Neural crest cell (in vitro differentiated cells): Measurements from ENCODE around the gene DPEP2. TPM values are rescaled to one million over a fixed set of nuclear protein-coding genes. Genes with fewer than 3 reads are reported as not detected.

Experiments
- DNase-seq: peaks from one replicate; pipeline ENCODE4 v3.0.0; 2021; ENCODE audit warnings: low read depth, mixed read lengths, low spot score
- H3K27ac Mint-ChIP-seq: one replicate; pipeline ENCODE4 v1.8.0; 2021; ENCODE audit warnings: mild to moderate bottlenecking, mixed read lengths; ENCODE audit not compliant: unreplicated experiment
- H3K27me3 Mint-ChIP-seq: 2 replicates; pipeline ENCODE4 v1.8.0; 2021; ENCODE audit warnings: low read depth, mild to moderate bottlenecking, mixed read lengths
- H3K36me3 Mint-ChIP-seq: 2 replicates; pipeline ENCODE4 v1.8.0; 2021; ENCODE audit warnings: low read depth, mild to moderate bottlenecking, mixed read lengths
- H3K4me1 Mint-ChIP-seq: 2 replicates; pipeline ENCODE4 v1.8.0; 2021; ENCODE audit warnings: mixed read lengths
- H3K4me3 Mint-ChIP-seq: one replicate; pipeline ENCODE4 v1.8.0; 2021; ENCODE audit warnings: mild to moderate bottlenecking, mixed read lengths
- H3K9me3 Mint-ChIP-seq: 2 replicates; pipeline ENCODE4 v1.8.0; 2021; ENCODE audit warnings: mixed read lengths
- total RNA-seq: library from RNA; stranded (reverse); gene quantifications from 2 replicates; pipeline ENCODE4 v1.2.1, GENCODE V29; 2021
- TF ChIP-seq, protein P1 (sequence below): fragments of 200-600 bp; sonication (generic); conservative IDR thresholded peaks from 2 replicates; pipeline ENCODE4 v1.5.0; 2021; ENCODE audit warnings: antibody characterized with exemption, mild to moderate bottlenecking

DPEP2 gene
- total RNA-seq, 1 donor from 2014 or later, result not detected

DNA sequence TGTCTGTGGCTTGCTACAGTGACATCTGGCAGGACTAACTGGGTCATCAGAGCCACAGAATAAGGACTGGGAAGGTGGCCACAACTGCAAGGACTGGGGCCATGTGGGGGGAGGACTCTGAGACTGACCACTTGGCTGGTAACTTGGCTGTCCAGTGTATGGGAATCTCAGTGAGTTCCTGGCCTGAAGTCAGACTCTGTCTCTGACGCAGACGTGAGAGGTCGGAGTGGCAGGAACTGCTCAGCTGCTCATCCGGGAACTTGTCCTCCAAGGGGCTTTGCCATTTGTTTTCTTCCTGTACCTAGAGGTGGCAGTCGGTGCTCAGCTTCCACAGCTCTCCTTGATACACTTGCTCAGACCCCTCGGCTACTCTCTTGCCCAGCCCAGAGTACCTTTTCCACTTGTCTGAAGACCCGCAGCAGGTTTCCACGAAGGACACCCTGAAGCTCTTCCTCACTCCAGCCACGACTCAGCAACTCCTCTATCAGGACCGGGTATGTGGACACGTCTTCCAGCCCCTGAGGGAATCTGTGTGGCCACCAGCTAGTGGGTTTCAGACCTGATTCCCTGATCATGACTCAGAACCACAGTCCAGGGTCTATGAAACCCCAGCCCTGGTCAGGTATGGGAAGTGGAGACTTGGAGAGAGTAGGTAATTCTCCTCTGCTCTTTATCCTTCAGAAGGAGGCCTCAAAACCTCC lies 11.7 kb downstream of the DPEP2 start:
- Mint-ChIP-seq H3K27me3 (no peaks in the 10 kb centered on the region), H3K9me3 (no peaks in the 10 kb centered on the region), H3K4me1 (peaks cover 5% of the 10 kb centered on the region), H3K27ac (peak overlapping the region; percentile 86), H3K4me3 (no peak overlapping the region), H3K36me3 (no peaks in the 10 kb centered on the region)
- DNase-seq, result no peak
- TF ChIP-seq, protein P1, sequence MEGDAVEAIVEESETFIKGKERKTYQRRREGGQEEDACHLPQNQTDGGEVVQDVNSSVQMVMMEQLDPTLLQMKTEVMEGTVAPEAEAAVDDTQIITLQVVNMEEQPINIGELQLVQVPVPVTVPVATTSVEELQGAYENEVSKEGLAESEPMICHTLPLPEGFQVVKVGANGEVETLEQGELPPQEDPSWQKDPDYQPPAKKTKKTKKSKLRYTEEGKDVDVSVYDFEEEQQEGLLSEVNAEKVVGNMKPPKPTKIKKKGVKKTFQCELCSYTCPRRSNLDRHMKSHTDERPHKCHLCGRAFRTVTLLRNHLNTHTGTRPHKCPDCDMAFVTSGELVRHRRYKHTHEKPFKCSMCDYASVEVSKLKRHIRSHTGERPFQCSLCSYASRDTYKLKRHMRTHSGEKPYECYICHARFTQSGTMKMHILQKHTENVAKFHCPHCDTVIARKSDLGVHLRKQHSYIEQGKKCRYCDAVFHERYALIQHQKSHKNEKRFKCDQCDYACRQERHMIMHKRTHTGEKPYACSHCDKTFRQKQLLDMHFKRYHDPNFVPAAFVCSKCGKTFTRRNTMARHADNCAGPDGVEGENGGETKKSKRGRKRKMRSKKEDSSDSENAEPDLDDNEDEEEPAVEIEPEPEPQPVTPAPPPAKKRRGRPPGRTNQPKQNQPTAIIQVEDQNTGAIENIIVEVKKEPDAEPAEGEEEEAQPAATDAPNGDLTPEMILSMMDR, result no peak

DNA sequence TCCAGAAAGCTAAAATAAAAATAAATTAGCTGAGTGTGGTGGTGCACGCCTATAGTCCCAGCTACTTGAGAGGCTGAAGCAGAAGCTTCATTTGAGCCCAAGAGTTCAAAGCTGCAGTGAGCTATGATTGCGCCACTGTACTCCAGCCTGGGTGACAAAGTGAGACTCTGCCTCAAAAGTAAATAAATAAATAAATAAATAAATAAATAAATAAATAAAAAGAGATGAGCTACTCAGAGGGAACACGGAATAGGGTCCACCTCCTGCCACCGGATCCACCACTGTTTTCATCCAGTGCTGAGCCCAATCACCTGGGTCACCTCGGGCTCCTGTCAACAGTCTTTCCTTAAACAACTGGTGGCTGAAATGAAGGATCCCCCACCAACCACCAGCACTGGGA lies 12.3 kb downstream of the DPEP2 start:
- peaks cover 5% of the 10 kb centered on the region for H3K4me1 Mint-ChIP-seq
- no peaks in the 10 kb centered on the region for H3K9me3 Mint-ChIP-seq
- no peak for DNase-seq
- no peaks in the 10 kb centered on the region for H3K27me3 Mint-ChIP-seq
- no peaks in the 10 kb centered on the region for H3K36me3 Mint-ChIP-seq
- no peak overlapping the region for H3K27ac Mint-ChIP-seq
- TF ChIP-seq, protein P1, result no peak
- H3K4me3 Mint-ChIP-seq, result no peak overlapping the region

DNA sequence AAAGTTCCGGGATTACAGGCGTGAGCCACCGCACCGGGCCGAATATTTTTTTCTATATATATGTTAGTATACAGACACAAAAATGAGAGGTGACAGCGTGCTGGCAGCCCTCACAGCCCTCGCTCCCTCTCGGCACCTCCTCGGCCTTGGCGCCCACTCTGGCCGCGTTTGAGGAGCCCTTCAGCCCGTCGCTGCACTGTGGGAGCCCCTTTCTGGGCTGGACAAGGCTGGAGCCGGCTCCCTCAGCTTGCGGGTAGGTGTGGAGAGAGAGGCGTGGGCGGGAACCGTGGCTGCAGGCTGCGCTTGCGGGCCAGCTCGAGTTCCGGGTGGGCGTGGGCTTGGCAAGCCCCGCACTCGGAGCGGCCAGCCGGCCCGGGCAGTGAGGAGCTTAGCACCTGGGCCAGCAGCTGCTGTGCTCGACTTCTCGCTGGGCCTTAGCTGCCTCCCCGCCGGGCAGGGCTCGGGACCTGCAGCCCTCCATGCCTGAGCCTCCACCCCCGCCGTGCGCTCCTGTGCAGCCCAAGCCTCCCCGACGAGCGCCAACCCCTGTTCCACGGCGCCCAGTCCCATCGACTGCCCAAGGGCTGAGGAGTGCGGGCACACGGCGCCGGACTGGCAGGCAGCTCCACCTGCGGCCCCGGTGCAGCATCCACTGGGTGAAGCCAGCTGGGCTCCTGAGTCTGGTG lies 17.1 kb downstream of the DPEP2 start:
- H3K27me3 Mint-ChIP-seq, result no peaks in the 10 kb centered on the region
- TF ChIP-seq, protein P1, result no peak
- no peaks in the 10 kb centered on the region for H3K36me3 Mint-ChIP-seq
- DNase-seq, result no peak
- peaks cover 5% of the 10 kb centered on the region for H3K4me1 Mint-ChIP-seq
- no peak overlapping the region for H3K27ac Mint-ChIP-seq
- no peaks in the 10 kb centered on the region for H3K9me3 Mint-ChIP-seq
- H3K4me3 Mint-ChIP-seq, result no peak overlapping the region

DNA sequence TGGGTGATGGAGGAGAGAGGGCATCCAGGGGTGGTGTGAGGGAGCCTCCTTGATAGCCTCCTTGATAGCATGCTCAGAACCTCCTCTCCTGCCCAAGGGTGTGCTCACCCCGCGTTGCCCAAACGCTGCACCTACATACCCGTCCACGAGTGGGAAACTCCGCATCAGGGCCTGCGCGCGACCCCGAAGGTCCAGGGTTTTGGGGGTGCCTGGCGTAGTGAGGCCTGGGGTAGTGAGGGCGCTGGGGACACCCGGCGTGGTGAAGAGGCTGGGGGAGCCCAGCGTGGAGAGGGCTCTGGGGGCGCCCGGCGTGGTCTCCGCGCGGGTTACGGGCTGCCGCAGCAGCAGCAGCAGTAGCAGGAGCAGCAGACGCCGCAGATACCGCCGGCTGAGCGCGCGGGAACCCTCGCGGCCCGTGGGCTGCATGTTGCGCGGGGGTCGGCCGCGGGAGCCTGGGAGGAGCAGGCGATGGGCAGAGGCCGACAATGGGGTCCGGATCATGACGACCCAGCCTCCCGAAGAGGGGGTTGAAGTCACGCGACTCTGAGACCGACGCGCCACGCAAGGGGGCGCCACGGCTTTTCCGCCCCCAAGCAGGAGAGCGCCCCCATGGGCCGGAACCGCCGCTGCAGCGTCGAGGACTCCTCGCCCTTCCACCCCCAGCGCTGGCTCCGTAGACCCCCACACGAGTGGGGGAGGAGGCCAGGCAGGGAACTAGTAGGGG lies 19.2 kb downstream of the DPEP2 start, which contains the start of gene DPEP3:
TSS of gene DPEP3 (minus strand) at position 545 of the 724 bp plus-strand sequence. CDS start at position 426, 119 bp downstream.
- TF ChIP-seq, protein P1, result peak; percentile 41
- Mint-ChIP-seq H3K4me3 (no peak within 1 kb of the TSS), H3K9me3 (no peaks in the 10 kb centered on the region), H3K4me1 (peaks cover 4% of the 10 kb centered on the region), H3K27me3 (peaks cover 9% of the 10 kb centered on the region), H3K27ac (no peak within 1 kb of the TSS), H3K36me3 (no peaks in the 10 kb centered on the region)
- DNase-seq, result no peak

DNA sequence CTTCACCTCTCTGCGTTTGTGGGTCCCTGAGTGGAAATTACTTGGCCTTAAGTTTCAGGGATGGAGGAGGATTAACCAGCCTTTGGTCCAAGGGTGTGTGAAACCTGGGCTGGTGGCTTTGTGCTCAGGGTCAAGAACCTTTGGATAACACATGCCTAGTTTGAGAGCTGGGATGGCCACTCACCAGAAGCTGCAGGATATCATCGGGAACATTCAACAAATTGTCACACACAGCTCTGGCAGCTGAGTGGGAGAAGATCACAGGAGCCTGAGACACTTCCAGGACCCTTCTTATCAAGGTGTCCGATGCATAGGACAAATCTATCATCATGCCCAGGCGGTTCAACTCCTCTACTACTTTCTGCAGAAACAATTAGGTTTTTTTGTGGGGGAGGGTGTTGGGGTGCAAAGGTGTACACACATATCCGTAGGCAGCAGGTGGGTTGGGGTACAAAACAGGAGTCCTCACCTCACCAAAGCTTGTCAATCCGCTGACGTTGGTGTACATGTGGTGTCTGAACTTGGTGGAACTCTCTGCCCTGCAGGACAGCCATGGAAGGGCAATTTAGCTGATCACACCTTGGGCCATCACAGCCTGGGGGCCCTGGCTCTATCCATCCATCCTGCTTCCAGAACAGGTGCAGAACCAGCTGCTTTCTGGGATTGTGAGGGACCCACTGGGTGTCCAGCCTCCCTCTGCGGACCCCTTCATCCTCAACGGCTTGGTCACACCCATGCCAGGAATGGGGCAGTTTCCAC lies 21.6 kb downstream of the DPEP2 start:
- no peak for DNase-seq

More for the DNA sequence above, 21.6 kb downstream of the DPEP2 start:
- TF ChIP-seq, protein P1, result no peak
- peaks cover 10% of the 10 kb centered on the region for H3K27me3 Mint-ChIP-seq
- no peaks in the 10 kb centered on the region for H3K4me1 Mint-ChIP-seq
- no peak overlapping the region for H3K4me3 Mint-ChIP-seq
- H3K27ac Mint-ChIP-seq, result no peak overlapping the region
- H3K9me3 Mint-ChIP-seq, result no peaks in the 10 kb centered on the region
- no peaks in the 10 kb centered on the region for H3K36me3 Mint-ChIP-seq
